Hippocampal formation (tissue), 2 donors: ENCODE data around the gene RIT2.

ENCODE experiments used
- DNase-seq, 2 donors: peaks; one replicate each; lab custom pipeline; 2025; lab: John Stamatoyannopoulos, UW

The RIT2 gene

GRCh38 chr18:43012951-43013350 lies 102.5 kb downstream of the RIT2 start:
- no peak for DNase-seq

- no peak for DNase-seq
Measured at GRCh38 chr18:43010611-43011010, 104.9 kb downstream of the RIT2 start.

- no peak for DNase-seq
Measured at GRCh38 chr18:43009674-43010073, 105.8 kb downstream of the RIT2 start.

- no peak for DNase-seq
Measured at GRCh38 chr18:43007365-43007764, 108.1 kb downstream of the RIT2 start.

DNA sequence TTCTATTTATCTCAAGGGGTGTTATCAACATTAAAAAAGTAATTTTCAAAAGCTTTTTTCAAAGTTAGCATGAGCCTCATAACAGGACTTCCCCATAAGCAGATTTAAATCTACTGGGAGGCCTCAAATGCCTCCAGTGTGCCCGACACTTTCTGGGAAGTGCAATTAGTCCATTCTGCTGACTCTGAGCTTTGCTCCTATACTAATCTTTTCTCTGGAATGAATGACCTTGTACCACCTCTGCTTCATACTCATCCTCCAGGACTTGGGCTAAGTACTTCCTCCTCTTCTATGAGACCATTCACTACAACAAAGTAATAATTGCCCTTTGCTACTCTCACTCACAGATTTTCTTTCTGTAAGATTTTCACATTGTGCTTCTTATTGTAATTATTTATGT lies 111.1 kb downstream of the RIT2 start:
- DNase-seq, result no peak

- no peak for DNase-seq
Measured at GRCh38 chr18:43001821-43002220, 113.7 kb downstream of the RIT2 start.

DNA sequence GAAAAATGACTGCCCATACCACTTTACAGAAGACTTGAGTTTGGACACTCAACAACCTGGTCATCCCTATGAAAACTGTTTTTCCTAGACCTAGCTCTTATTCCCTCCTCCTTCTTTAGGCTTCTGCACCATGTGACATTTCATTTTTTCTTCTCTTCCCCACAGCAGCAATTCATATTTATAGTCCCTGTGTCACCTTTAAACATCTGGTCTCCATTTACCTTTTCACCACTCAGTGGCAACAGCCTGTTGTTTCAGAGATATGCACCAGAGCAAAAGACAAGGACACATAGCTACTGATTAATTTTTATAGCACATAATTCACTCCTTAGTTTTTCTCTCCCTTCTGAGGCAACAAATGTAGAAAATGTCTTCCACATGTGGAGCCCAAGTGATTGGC lies 118.7 kb downstream of the RIT2 start:
- DNase-seq, result no peak

- DNase-seq, result no peak
Measured at GRCh38 chr18:42980426-42980825, 135.1 kb downstream of the RIT2 start.

- DNase-seq, result no peak
Measured at GRCh38 chr18:42977982-42978637, 137.4 kb downstream of the RIT2 start.

DNA sequence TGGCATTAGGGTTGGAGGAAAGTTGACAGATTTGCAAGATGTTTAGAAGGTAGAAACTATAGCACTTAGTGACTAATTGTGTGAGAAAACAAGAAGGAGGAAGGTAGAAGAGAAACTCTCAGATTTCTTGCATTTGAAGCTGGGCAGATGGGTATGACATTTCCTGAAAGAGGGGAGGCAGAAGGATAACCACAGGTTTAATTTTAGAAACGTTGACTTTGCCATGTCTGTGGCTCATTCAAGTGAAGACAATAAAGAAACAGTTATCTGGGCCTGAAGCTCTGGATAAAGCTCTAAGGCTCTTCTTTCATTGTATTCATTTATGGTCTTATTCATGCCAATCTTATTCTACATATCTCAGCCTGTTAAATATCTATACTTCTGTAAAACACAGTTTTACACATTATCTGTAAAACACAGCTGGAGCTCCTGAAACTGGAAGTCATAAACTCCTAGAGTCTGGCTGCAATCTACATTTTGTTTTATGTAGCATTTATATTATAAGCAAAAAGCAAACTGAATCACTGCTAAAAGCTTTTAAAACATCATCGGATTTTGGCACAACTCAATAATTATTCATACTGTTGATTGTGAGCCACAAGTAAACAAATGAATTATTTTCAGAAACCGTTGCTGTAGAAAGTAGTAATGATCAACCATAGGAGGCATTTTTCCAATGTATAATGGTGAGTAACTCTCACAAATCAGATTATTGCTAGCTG lies 138.5 kb downstream of the RIT2 start:
- DNase-seq, result no peak

- DNase-seq, result no peak
Measured at GRCh38 chr18:42969366-42969765, 146.1 kb downstream of the RIT2 start.

DNA sequence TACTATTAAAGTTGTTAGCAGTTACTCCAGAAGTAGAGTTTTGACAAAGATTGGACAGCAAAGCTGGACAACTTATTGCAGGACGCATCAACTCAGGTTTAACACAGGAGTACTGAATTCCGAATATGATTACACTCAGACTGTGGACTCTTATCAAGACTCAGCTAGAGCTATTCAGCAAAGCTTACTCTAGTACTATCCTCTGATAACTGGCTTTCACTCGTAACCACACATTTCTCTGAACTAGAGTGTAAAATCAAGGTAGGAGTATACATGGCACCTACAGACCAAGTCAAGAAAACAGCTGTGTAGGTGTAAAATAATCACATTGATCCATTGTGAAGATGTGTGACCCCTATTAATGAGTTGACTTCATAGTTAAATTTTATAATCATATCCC lies 154.2 kb downstream of the RIT2 start:
- DNase-seq, result no peak

- DNase-seq, result no peak
Measured at GRCh38 chr18:42959528-42959927, 156.0 kb downstream of the RIT2 start.

DNA sequence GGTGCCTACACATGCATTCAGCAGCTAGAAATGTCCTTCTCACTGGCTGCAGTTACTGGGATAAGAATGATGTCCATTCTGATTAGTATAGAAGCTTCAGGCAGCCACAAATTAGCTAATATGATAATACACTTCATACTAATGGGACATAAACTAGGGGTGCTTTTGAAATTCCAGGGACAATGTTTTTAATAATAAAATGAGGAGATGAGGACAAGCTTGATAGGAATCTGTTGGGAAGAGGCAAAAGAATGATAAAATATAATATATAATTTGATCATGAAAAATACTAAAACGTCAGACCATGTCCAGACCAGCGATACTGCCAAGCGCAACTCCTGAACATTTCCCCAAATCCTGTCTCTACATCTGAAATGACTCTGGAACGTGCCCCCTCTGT lies 157.1 kb downstream of the RIT2 start:
- no peak for DNase-seq

DNA sequence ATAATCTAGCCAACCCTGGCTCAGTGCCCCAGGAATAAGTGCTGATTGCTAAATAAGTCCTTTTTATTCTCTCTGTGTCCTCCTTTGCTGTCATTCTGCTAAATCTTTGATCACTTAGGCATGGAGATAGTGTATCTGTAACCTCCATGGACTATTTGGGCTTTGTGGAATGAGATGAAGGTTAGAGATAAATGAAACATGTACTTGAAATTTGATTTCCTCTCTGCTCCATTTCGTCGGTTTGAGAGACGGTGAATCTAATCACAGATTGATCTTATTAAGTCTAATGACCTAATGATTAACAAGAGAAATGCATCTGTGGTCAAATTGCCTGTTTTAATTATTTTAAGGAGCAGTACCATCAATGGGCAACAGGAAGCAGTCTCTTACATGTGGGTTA lies 159.2 kb downstream of the RIT2 start:
- DNase-seq, result no peak

GRCh38 chr18:42954887-42955286 lies 160.6 kb downstream of the RIT2 start:
- DNase-seq, result no peak

DNA sequence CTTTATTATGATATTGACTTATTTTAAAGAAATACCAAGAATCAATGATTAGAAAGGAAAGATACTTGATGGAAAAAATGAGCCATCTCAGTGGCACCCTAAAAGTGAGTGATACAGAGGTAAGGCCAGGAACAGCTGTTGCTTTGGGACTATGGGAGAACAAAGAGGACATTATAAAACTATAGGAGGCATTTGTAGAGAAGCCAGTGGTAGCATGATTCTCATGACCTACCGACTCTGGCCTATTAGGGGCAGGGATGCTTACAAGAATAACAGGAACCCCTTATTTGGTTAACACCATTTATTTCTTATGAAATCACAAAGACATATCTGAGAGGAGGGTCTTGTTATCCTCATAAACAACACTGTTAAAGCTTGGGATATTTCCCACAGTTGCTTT lies 162.2 kb downstream of the RIT2 start:
- DNase-seq, result no peak

DNA sequence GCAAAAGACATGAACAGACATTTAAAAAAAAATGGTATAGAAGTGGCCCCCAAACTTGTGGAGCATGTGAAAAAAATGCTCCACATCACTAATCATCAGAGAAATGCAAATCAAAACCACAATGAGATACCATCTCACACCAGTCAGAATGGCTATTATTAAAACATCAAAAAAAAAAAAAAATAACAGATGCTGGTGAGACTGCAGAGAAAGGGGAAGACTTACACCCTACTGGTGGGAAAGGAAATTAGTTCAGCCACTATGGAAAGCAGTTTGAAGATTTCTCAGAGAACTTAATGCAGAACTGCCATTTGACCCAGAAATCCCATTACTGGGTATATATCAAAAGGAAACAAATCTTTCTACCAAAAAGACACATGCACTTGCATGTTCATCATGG lies 164.8 kb downstream of the RIT2 start:
- no peak for DNase-seq

DNA sequence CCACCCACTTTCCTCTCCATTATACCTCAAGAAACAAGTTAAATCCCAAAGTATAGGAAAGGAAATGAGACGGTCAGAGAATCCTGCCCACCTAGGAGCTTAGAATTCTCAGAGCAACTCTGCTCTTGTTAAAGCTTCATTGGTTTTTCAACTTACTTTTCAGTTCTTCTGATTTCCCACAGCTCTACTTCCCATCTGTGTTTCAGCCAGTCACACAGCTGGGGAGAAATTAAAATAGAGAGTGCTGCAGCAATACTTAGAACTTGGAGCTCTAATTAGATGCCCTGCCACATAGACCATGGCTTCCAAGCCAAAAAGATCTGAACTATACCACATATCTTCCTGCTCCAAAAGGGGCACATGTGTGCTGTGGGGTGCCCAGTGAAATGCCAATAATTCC lies 166.7 kb downstream of the RIT2 start:
- peak in 1 of 2 donors; percentile 10 for DNase-seq

GRCh38 chr18:42941860-42942259 lies 173.6 kb downstream of the RIT2 start:
- DNase-seq, result no peak

DNA sequence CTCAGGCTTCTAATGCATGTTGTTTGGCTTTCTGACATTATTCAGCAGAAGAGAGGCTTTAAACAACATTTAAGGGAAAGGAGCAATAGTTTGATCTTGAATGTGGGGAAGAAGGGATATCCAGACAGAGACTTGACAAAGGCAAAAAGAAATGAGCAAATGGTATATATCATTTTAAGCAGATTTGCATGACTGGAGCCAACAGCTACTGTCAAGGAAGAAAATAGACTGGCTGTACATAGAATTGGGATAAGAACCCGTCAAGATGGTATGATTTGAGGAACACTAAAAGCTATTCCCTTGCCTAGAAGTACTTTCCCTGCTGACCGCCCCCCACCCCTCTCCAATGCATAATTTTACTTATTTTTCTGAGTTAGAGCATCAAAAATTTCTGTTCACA lies 174.5 kb downstream of the RIT2 start:
- no peak for DNase-seq

DNA sequence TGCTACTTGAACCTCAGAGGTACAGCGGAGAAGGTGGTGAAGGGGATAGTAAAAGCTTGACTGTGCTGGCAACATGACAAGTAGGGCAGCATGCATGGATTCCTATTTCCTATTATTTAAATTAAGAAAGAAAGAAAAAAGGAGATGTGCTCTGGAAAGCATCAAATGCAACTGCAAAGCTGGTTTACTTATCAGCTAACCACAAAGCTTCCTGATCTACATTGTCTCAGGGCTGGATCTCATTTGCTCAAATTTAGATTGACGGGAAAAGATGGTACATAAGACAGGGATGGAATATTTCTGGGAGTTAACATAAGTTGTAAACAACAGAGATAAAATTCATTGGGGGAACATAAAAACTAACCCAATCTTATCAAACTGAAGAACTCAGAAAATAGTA lies 178.0 kb downstream of the RIT2 start:
- DNase-seq, result no peak

GRCh38 chr18:42936289-42936688 lies 179.2 kb downstream of the RIT2 start:
- no peak for DNase-seq

DNA sequence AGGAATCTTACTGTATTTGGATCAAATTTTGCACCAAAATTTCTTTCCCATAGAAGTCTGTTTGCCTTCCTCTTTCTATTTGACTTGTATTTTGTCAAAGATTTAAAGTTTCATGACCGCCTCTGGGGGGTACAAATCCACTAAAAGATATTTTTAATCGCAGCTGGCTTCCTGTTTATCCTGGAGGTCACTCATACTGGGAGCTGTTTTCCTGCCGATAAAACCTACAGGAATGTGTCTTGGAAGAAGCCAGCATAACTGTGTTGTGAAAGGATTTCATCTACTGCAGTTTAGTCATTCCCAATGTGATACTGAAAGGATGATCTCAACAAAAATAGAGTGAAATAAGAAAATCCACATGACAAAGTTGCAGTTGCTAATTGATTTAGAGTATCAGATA lies 184.0 kb downstream of the RIT2 start:
- no peak for DNase-seq
